Endothelial cell of umbilical vein (primary cell): ENCODE data around the gene TP53AIP1. TPM values are rescaled to one million over a fixed set of nuclear protein-coding genes. Genes with fewer than 3 reads are reported as not detected.

Experiments used
- BruUV-seq: library from RNA; stranded (reverse); fragments of 400-500 nt; replicated peaks from 2 replicates; lab custom pipeline; 2021; lab: Mats Ljungman, UMichigan
- CTCF ChIA-PET: fragments of 300-600, 350-600 bp; sonication (Branson Sonifier 250); formaldehyde crosslinking; loops from one replicate; lab custom pipeline; 2021; ENCODE audit warnings: antibody characterized with exemption, inconsistent platforms; lab: Charles Lee
- POLR2A ChIA-PET: fragments of 300-600, 350-600 bp; sonication (Branson Sonifier 250); formaldehyde crosslinking; loops from one replicate; lab custom pipeline; 2021; ENCODE audit warnings: antibody characterized with exemption, inconsistent platforms; lab: Charles Lee
- DNase-seq: peaks from one replicate; pipeline ENCODE4 v3.0.0-alpha.2; 2011; ENCODE audit warnings: low read depth, low spot score
- FAIRE-seq: peaks from 2 replicates; lab custom pipeline; 2011; peaks lifted over from hg19 to GRCh38; lab: Jason Lieb, UNC
- H2AFZ ChIP-seq: 2 replicates; pipeline ENCODE4 v1.6.0; 2012; ENCODE audit warnings: low read depth, low read length, control low read depth, inconsistent platforms
- H3K27ac ChIP-seq: 2 replicates; pipeline ENCODE4 v1.5.1; 2011; ENCODE audit warnings: low read depth, mild to moderate bottlenecking, control low read depth, low read length, moderate library complexity; ENCODE audit not compliant: insufficient read depth
- H3K27me3 ChIP-seq, 2 experiments: 2 replicates each; pipeline versions ENCODE4 v1.6.0 to v1.6.1; 2011; ENCODE audit warnings: low read length in 2 of 2, mixed read lengths in 1 of 2; ENCODE audit not compliant: control insufficient read depth in 2 of 2, insufficient read depth in 2 of 2
- H3K36me3 ChIP-seq, 2 experiments: 2 replicates in 1 of 2; 3 replicates in 1 of 2; pipeline ENCODE4 v1.5.1; 2011; ENCODE audit warnings: low read length in 2 of 2, mild to moderate bottlenecking in 1 of 2, moderate library complexity in 1 of 2; ENCODE audit not compliant: control insufficient read depth in 2 of 2, insufficient read depth in 2 of 2; ENCODE audit errors: extremely low read depth in 1 of 2
- H3K4me1 ChIP-seq: 3 replicates; pipeline ENCODE4 v1.5.1; 2011; ENCODE audit warnings: mild to moderate bottlenecking, low read length; ENCODE audit not compliant: control insufficient read depth, insufficient read depth; ENCODE audit errors: extremely low read depth
- H3K4me2 ChIP-seq: 2 replicates; pipeline ENCODE4 v1.6.1; 2011; ENCODE audit warnings: low read length, control low read depth, mixed read lengths; ENCODE audit not compliant: insufficient read depth
- H3K4me3 ChIP-seq, 3 experiments: fragments of 200-600 bp in 1 of 3; sonication (generic), shearing (Covaris generic) in 1 of 3; replicated peaks in 1 of 3; 2 replicates each; pipeline ENCODE4 v1.5.1; 2011 to 2016; ENCODE audit warnings: control low read depth in 3 of 3, low read length in 3 of 3, mild to moderate bottlenecking in 2 of 3, inconsistent platforms in 1 of 3, low read depth in 1 of 3, moderate library complexity in 1 of 3; ENCODE audit not compliant: insufficient read depth in 1 of 3
- H3K79me2 ChIP-seq: 2 replicates; pipeline ENCODE4 v1.6.0; 2012; ENCODE audit warnings: low read length, inconsistent platforms; ENCODE audit not compliant: control insufficient read depth, insufficient read depth
- H3K9ac ChIP-seq: replicated peaks from 2 replicates; pipeline ENCODE3; 2011; ENCODE audit warnings: low read length, control low read depth; ENCODE audit not compliant: insufficient read depth; ENCODE audit errors: extremely low read depth
- H3K9me1 ChIP-seq: replicated peaks from 3 replicates; pipeline ENCODE4 v1.6.0; 2011; ENCODE audit warnings: mild to moderate bottlenecking, low read length; ENCODE audit not compliant: control insufficient read depth, insufficient read depth; ENCODE audit errors: extremely low read depth
- H3K9me3 ChIP-seq: replicated peaks from 2 replicates; pipeline ENCODE4 v1.5.1; 2012; ENCODE audit warnings: low read length, inconsistent platforms; ENCODE audit not compliant: control insufficient read depth, insufficient read depth
- H4K20me1 ChIP-seq: replicated peaks from 2 replicates; pipeline ENCODE3; 2011; ENCODE audit warnings: mild to moderate bottlenecking, low read length; ENCODE audit not compliant: control insufficient read depth, insufficient read depth; ENCODE audit errors: extremely low read depth
- CTCF ChIP-seq, 2 donors: IDR thresholded peaks; 1 replicate in 1 of 2; 2 replicates in 1 of 2; pipeline ENCODE4 v1.5.1; 2011; ENCODE audit warnings: low read length in 2 of 2, mild to moderate bottlenecking in 2 of 2, moderate library complexity in 2 of 2, control low read depth in 1 of 2, inconsistent platforms in 1 of 2, low read depth in 1 of 2; ENCODE audit not compliant: insufficient read depth in 1 of 2; ENCODE audit errors: extremely low read depth in 1 of 2
- EZH2 ChIP-seq: IDR thresholded peaks from 2 replicates; pipeline ENCODE4 v1.6.1; 2012; ENCODE audit warnings: borderline replicate concordance, low read depth, mild to moderate bottlenecking, moderate library complexity, low read length, inconsistent platforms; ENCODE audit not compliant: severe bottlenecking
- FOS ChIP-seq: IDR thresholded peaks from 2 replicates; pipeline ENCODE4 v1.6.1; 2011; ENCODE audit warnings: mild to moderate bottlenecking, low read length, moderate library complexity, borderline replicate concordance; ENCODE audit not compliant: insufficient read depth
- GATA2 ChIP-seq: IDR thresholded peaks from 2 replicates; pipeline ENCODE4 v1.7.0; 2011; ENCODE audit warnings: low read depth, mild to moderate bottlenecking, moderate library complexity, mixed read lengths, low read length; ENCODE audit not compliant: insufficient read length, insufficient read depth
- JUN ChIP-seq: IDR thresholded peaks from 2 replicates; pipeline ENCODE4 v1.6.1; 2011; ENCODE audit warnings: borderline replicate concordance, low read depth; ENCODE audit not compliant: insufficient read length, insufficient read depth
- MYC ChIP-seq: IDR thresholded peaks from one replicate; pipeline ENCODE4 v1.6.1; 2011; ENCODE audit warnings: mild to moderate bottlenecking, low read depth, low read length
- POLR2A ChIP-seq: IDR thresholded peaks from 2 replicates; pipeline ENCODE4 v1.6.1; 2012; ENCODE audit warnings: low read depth, mild to moderate bottlenecking, control low read depth, low read length
- POLR2AphosphoS5 ChIP-seq: IDR thresholded peaks from 2 replicates; pipeline ENCODE4 v1.6.1; 2012; ENCODE audit warnings: low read depth, mild to moderate bottlenecking, control low read depth, low read length, moderate library complexity; ENCODE audit not compliant: insufficient read depth
- dilution Hi-C: fragments of 300-500 bp; cut with MboI; formaldehyde crosslinking; loops from one replicate; pipeline ENCODE4 v1.15.0; 2019; ENCODE audit warnings: low sequenced_read_pairs; ENCODE audit not compliant: extremely low pct_ligation_motif_present
- intact Hi-C: fragments of 100-400 bp; cut with micrococcal nuclease; formaldehyde crosslinking; loops from one replicate; pipeline ENCODE4 v1.10.0; 2022
- polyA plus RNA-seq, 4 experiments: library from polyadenylated mRNA; depleted of rRNA in 3 of 4; stranded (reverse) in 3 of 4; unstranded in 1 of 4; fragments of >200 nt; gene quantifications; 2 replicates each; pipeline versions ENCODE4 v1.2.1 to v1.2.3, GENCODE V29; 2011 to 2012; ENCODE audit warnings: missing spikeins in 1 of 4
- total RNA-seq: library from RNA; stranded (reverse); gene quantifications from 2 replicates; pipeline ENCODE4 v1.2.3, GENCODE V29; 2021
- TF ChIP-seq, protein P1 (sequence below): IDR thresholded peaks from 2 replicates; pipeline ENCODE4 v1.6.1; 2011; ENCODE audit not compliant: insufficient read depth, insufficient read length

Gene TP53AIP1
- total and polyA plus RNA-seq, 2 donors (not counting 3 experiments of a cell fraction or from before 2014, with no cell fraction given) = not detected

DNA sequence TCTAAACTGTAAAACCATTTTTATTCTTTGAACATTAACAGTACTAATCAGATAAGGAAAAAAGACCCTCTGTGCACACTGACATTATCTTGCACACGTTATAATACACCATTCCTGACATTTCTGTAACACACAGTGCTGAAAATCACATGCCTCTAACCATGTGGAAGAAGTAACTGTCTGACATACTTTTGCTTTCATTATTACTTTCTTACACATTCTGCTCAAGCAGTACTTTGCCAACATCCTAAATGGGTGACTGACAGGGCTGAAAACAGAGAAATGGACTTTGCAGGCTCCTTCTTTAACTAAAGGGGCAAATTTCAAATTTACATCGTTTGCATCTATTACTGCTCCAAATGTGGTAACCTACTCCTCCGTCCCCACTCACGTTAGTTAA, 22.8 kb upstream of the TP53AIP1 start:
- dilution Hi-C loops = no loop called here
- intact Hi-C loops = no loop called here
- H3K27ac ChIP-seq = no peak overlapping the region
- H3K9ac ChIP-seq = no peak overlapping the region
- ChIA-PET CTCF (interaction anchor here (1.5 to 2.3 kb wide), 3 partner anchors 9 to 81 kb away, joined by 6 to 14 read pairs (median 8); no protein-coding TSS in a partner anchor), POLR2A (no interaction called here)
- no TSS peak for BruUV-seq
- DNase-seq (peak; percentile 20), FAIRE-seq (no peak)
- H3K79me2 ChIP-seq = no peaks in the 10 kb centered on the region
- no peak overlapping the region for H3K4me3 ChIP-seq
- no peaks in the 10 kb centered on the region for H3K36me3 ChIP-seq
- H2AFZ ChIP-seq = no peak overlapping the region
- no peaks in the 10 kb centered on the region for H3K9me1 ChIP-seq
- no peaks in the 10 kb centered on the region for H3K27me3 ChIP-seq
- H3K4me2 ChIP-seq = no peak overlapping the region
- no peaks in the 10 kb centered on the region for H4K20me1 ChIP-seq
- peaks cover 18% of the 10 kb centered on the region for H3K4me1 ChIP-seq
- no peaks in the 10 kb centered on the region for H3K9me3 ChIP-seq
- TF ChIP-seq POLR2AphosphoS5 = no peak

DNA sequence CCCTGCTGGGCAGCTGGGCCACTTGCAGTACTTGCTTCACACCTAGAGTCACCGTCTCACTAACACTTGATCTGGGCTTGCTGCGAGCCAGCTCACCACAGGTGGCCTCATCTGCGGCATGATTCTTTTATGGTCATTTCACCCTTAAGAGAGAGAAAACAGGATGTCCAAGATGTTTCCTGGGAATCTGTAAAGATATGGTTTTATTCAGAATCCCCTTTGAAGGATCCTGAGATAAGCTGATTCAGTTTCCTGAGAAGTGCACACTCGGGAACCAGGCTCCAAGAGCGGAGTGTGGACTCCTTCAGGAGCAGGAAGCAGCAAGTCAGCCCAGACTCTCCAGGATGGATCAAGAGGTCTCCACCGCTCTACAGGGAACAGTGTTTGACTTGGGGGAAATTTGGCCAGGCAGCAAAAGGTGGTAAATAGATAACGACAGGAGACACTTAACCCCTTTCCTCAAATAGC, 21.8 kb upstream of the TP53AIP1 start:
- dilution Hi-C loops = no loop called here
- FAIRE-seq (peak; percentile 96), DNase-seq (peak; percentile 90)
- Histone ChIP-seq H3K9ac (no peak overlapping the region), H3K27me3 (no peaks in the 10 kb centered on the region), H3K4me1 (peaks cover 18% of the 10 kb centered on the region), H3K4me3 (no peak overlapping the region), H3K27ac (peak overlapping the region; percentile 10), H3K36me3 (no peaks in the 10 kb centered on the region), H3K79me2 (no peaks in the 10 kb centered on the region), H3K9me1 (no peaks in the 10 kb centered on the region), H3K4me2 (peak overlapping the region; percentile 20), H2AFZ (peak overlapping the region; percentile 10), H3K9me3 (no peaks in the 10 kb centered on the region), H4K20me1 (no peaks in the 10 kb centered on the region)
- BruUV-seq = no TSS peak
- intact Hi-C loops = loop anchor here (1.0 kb wide), 1 partner anchor 56 kb away; no protein-coding TSS in a partner anchor
- POLR2A ChIA-PET = no interaction called here
- TF ChIP-seq EZH2 (no peak), POLR2A (no peak), MYC (no peak), FOS (peak; percentile 72), GATA2 (peak; percentile 97), CTCF (IDR thresholded peaks at IDR 0.05; ENCODE audit: extremely low read depth in 1 of 2, insufficient read depth in 1 of 2, low read depth in 1 of 2, low read length in 2 of 2) (no peak), JUN (peak; percentile 18), POLR2AphosphoS5 (peak; percentile 79)
- TF ChIP-seq, protein P1, sequence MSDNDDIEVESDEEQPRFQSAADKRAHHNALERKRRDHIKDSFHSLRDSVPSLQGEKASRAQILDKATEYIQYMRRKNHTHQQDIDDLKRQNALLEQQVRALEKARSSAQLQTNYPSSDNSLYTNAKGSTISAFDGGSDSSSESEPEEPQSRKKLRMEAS = no peak
- CTCF ChIA-PET = interaction anchor here (0.8 to 2.3 kb wide), 8 partner anchors 8 to 367 kb away, joined by 3 to 14 read pairs (median 4); no protein-coding TSS in a partner anchor
